HCT116 (cell line): ENCODE data around the gene MRPS18A.

Experiments used
- CBX3 ChIP-seq: IDR thresholded peaks from 2 replicates; pipeline ENCODE4 v1.6.1; 2012; ENCODE audit warnings: low read depth
- CEBPB ChIP-seq: IDR thresholded peaks from 2 replicates; pipeline ENCODE4 v1.6.1; 2012; ENCODE audit warnings: low read depth
- EZH2 ChIP-seq: fragments of 200-600 bp; sonication (generic); IDR thresholded peaks from 2 replicates; pipeline ENCODE4 v1.6.1; 2017; ENCODE audit warnings: antibody characterized with exemption, mixed run types
- JUND ChIP-seq: IDR thresholded peaks from 2 replicates; pipeline ENCODE4 v1.6.1; 2012
- POLR2A ChIP-seq: IDR thresholded peaks from 2 replicates; pipeline ENCODE4 v1.7.0; 2011; ENCODE audit warnings: borderline replicate concordance; ENCODE audit not compliant: insufficient read depth, insufficient read length; ENCODE audit errors: extremely low read depth
- POLR2AphosphoS5 ChIP-seq: IDR thresholded peaks from 2 replicates; pipeline ENCODE4 v1.6.1; 2011; ENCODE audit warnings: mild to moderate bottlenecking, low read depth, low read length, moderate library complexity
- RAD21 ChIP-seq: IDR thresholded peaks from 2 replicates; pipeline ENCODE4 v1.6.1; 2012; ENCODE audit warnings: low read depth, mild to moderate bottlenecking
- TCF7L2 ChIP-seq: IDR thresholded peaks from 2 replicates; pipeline ENCODE4 v1.7.0; 2011; ENCODE audit warnings: borderline replicate concordance, inconsistent platforms; ENCODE audit not compliant: insufficient read depth, insufficient read length; ENCODE audit errors: extremely low read depth
- YY1 ChIP-seq: IDR thresholded peaks from 2 replicates; pipeline ENCODE4 v1.6.1; 2011; ENCODE audit warnings: low read length, low read depth, moderate library complexity, mild to moderate bottlenecking; ENCODE audit not compliant: insufficient replicate concordance; ENCODE audit errors: extremely low read depth
- ZFX ChIP-seq: fragments of 450-650 bp; IDR thresholded peaks from 2 replicates; pipeline ENCODE4 v1.6.1; 2017
- ZNF274 ChIP-seq: fragments of 200-500 bp; sonication (Bioruptor generic); IDR thresholded peaks from 2 replicates; pipeline ENCODE4 v1.6.1; 2014; ENCODE audit warnings: mild to moderate bottlenecking, low read depth, low read length, inconsistent platforms
- TF ChIP-seq, protein P1 (sequence below), 3 experiments: fragments of 200-600 bp in 1 of 3; sonication (generic) in 1 of 3; IDR thresholded peaks in 2 of 3; conservative IDR thresholded peaks in 1 of 3; 2 replicates each; pipeline ENCODE4 v1.5.1; 2012 to 2017; ENCODE audit warnings: low read depth in 2 of 3, low read length in 2 of 3, antibody characterized with exemption in 1 of 3, borderline replicate concordance in 1 of 3, control low read depth in 1 of 3, mild to moderate bottlenecking in 1 of 3, mixed read lengths in 1 of 3, mixed run types in 1 of 3, moderate library complexity in 1 of 3; ENCODE audit not compliant: insufficient read depth in 1 of 3
- TF ChIP-seq, protein P2 (sequence below): IDR thresholded peaks from 2 replicates; pipeline ENCODE4 v1.6.1; 2012

DNA sequence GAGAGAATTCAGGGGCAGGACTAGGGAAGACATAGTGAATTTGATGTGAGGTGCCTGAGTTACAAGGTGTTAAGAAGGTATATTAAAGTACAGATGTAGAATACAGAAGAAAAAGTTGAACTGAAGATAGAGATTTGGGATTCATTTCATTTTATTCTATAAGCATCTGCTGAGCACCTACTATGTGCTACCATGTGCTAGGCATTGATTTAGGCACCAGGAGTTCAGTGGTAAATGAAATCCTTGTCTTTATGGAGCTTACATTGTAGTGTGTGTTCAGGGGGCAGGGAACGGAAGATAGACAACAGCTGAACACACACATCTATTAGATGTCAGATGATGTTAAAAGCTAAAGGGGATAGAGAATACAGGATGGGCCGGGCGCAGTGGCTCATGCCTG lies 40.0 kb downstream of the MRPS18A start:
- TF ChIP-seq POLR2AphosphoS5 = no peak
- TF ChIP-seq, protein P1, sequence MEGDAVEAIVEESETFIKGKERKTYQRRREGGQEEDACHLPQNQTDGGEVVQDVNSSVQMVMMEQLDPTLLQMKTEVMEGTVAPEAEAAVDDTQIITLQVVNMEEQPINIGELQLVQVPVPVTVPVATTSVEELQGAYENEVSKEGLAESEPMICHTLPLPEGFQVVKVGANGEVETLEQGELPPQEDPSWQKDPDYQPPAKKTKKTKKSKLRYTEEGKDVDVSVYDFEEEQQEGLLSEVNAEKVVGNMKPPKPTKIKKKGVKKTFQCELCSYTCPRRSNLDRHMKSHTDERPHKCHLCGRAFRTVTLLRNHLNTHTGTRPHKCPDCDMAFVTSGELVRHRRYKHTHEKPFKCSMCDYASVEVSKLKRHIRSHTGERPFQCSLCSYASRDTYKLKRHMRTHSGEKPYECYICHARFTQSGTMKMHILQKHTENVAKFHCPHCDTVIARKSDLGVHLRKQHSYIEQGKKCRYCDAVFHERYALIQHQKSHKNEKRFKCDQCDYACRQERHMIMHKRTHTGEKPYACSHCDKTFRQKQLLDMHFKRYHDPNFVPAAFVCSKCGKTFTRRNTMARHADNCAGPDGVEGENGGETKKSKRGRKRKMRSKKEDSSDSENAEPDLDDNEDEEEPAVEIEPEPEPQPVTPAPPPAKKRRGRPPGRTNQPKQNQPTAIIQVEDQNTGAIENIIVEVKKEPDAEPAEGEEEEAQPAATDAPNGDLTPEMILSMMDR (IDR thresholded peaks at IDR 0.05 in 2 of 3, conservative IDR thresholded peaks at IDR 0.05 in 1 of 3; ENCODE audit: borderline replicate concordance in 1 of 3, insufficient read depth in 1 of 3, low read depth in 2 of 3, low read length in 2 of 3) = no peak
- TF ChIP-seq ZFX = no peak
- TF ChIP-seq CEBPB = no peak
- no peak for TF ChIP-seq TCF7L2
- TF ChIP-seq JUND = no peak
- no peak for TF ChIP-seq ZNF274
- TF ChIP-seq CBX3 = no peak
- TF ChIP-seq POLR2A = no peak
- no peak for TF ChIP-seq RAD21
- TF ChIP-seq EZH2 = no peak
- TF ChIP-seq YY1 = no peak
- TF ChIP-seq, protein P2, sequence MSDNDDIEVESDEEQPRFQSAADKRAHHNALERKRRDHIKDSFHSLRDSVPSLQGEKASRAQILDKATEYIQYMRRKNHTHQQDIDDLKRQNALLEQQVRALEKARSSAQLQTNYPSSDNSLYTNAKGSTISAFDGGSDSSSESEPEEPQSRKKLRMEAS = no peak
